Measurements from ENCODE around the gene SCAF8.
"Not testable (repeated sequence)": the region's sequence is repeated elsewhere in the genome, so short reads cannot be mapped to it uniquely, and the experiment has no call there.

SCAF8 gene

GRCh38 chr6:154782193-154782592 lies 49.0 kb downstream of the SCAF8 start:
- DNase-seq = no peak

- no peak for DNase-seq
Observed at GRCh38 chr6:154783229-154783628, 50.0 kb downstream of the SCAF8 start.

- DNase-seq = no peak
Observed at GRCh38 chr6:154785075-154785474, 51.9 kb downstream of the SCAF8 start.

- no peak for DNase-seq
Observed at GRCh38 chr6:154786144-154786868, 53.1 kb downstream of the SCAF8 start.

- no peak for DNase-seq
Observed at GRCh38 chr6:154791556-154792317, 58.5 kb downstream of the SCAF8 start.

GRCh38 chr6:154792325-154792724 lies 59.1 kb downstream of the SCAF8 start:
- no peak for DNase-seq

- no peak for DNase-seq
Observed at GRCh38 chr6:154792761-154793160, 59.5 kb downstream of the SCAF8 start.

GRCh38 chr6:154796484-154796883 lies 63.3 kb downstream of the SCAF8 start:
- DNase-seq = no peak

- DNase-seq = no peak
Observed at GRCh38 chr6:154797857-154798256, 64.6 kb downstream of the SCAF8 start.

GRCh38 chr6:154800338-154800737 lies 67.1 kb downstream of the SCAF8 start:
- DNase-seq = no peak

GRCh38 chr6:154805288-154805911 lies 72.2 kb downstream of the SCAF8 start:
- DNase-seq = no peak

GRCh38 chr6:154806804-154807203 lies 73.6 kb downstream of the SCAF8 start:
- DNase-seq = no peak

- not testable (repeated sequence) for DNase-seq
Observed at GRCh38 chr6:154811663-154812062, 78.4 kb downstream of the SCAF8 start.

- no peak for DNase-seq
Observed at GRCh38 chr6:154814063-154814462, 80.8 kb downstream of the SCAF8 start.

- DNase-seq = no peak
Observed at GRCh38 chr6:154815938-154816820, 83.0 kb downstream of the SCAF8 start.

GRCh38 chr6:154821099-154821498 lies 87.9 kb downstream of the SCAF8 start:
- DNase-seq = no peak

GRCh38 chr6:154821638-154822037 lies 88.4 kb downstream of the SCAF8 start:
- DNase-seq = no peak

GRCh38 chr6:154822947-154823558 lies 89.8 kb downstream of the SCAF8 start:
- DNase-seq = no peak

- DNase-seq = no peak
Observed at GRCh38 chr6:154824076-154824475, 90.9 kb downstream of the SCAF8 start.

GRCh38 chr6:154829970-154830369 lies 96.8 kb downstream of the SCAF8 start:
- DNase-seq = no peak

- no peak for DNase-seq
Observed at GRCh38 chr6:154830771-154831170, 97.6 kb downstream of the SCAF8 start.

- DNase-seq = no peak
Observed at GRCh38 chr6:154835307-154835706, 102.1 kb downstream of the SCAF8 start.
